OCI-LY1 (cell line): Measurements from ENCODE around the gene STAC.

ENCODE experiments used
- H2AFZ ChIP-seq: fragments of 200-600 bp; sonication (generic), shearing (Covaris generic); 2 replicates; pipeline ENCODE4 v1.6.0; 2014; ENCODE audit warnings: antibody characterized with exemption, mild to moderate bottlenecking, low read length
- H3F3A ChIP-seq: fragments of 200-600 bp; sonication (generic), shearing (Covaris generic); 2 replicates; pipeline ENCODE4 v1.6.0; 2014; ENCODE audit warnings: mild to moderate bottlenecking, antibody characterized with exemption, low read length, moderate library complexity; ENCODE audit not compliant: insufficient read depth
- H3K27ac ChIP-seq: fragments of 200-600 bp; sonication (generic); 2 replicates; pipeline ENCODE4 v1.5.1; 2014; ENCODE audit warnings: low read length, mixed run types, mild to moderate bottlenecking, low read depth; ENCODE audit not compliant: poor library complexity, severe bottlenecking
- H3K27me3 ChIP-seq: fragments of 200-600 bp; sonication (generic); 2 replicates; pipeline ENCODE4 v1.6.0; 2014; ENCODE audit warnings: antibody characterized with exemption, mild to moderate bottlenecking, low read length, moderate library complexity; ENCODE audit not compliant: insufficient read depth
- H3K36me3 ChIP-seq: fragments of 200-600 bp; sonication (generic); 2 replicates; pipeline ENCODE4 v1.6.1; 2014; ENCODE audit warnings: mild to moderate bottlenecking, antibody characterized with exemption, low read length, moderate library complexity, mixed read lengths; ENCODE audit not compliant: insufficient read depth
- H3K4me1 ChIP-seq: fragments of 200-600 bp; sonication (generic); 2 replicates; pipeline ENCODE4 v1.5.1; 2014; ENCODE audit warnings: mild to moderate bottlenecking, low read length, moderate library complexity; ENCODE audit not compliant: insufficient read depth, severe bottlenecking
- H3K4me2 ChIP-seq: fragments of 200-600 bp; sonication (generic), shearing (Covaris generic); 2 replicates; pipeline ENCODE4 v1.6.1; 2014; ENCODE audit warnings: low read length
- H3K4me3 ChIP-seq: fragments of 200-600 bp; sonication (generic); 2 replicates; pipeline ENCODE4 v1.5.1; 2014; ENCODE audit warnings: low read length, low read depth, mild to moderate bottlenecking, mixed read lengths; ENCODE audit not compliant: poor library complexity, severe bottlenecking
- H3K79me2 ChIP-seq: fragments of 200-600 bp; shearing (Covaris generic); 2 replicates; pipeline ENCODE4 v1.6.1; 2016; ENCODE audit warnings: mixed run types, low read length, mixed read lengths; ENCODE audit not compliant: insufficient read depth
- H3K9ac ChIP-seq: fragments of 200-600 bp; sonication (generic), shearing (Covaris generic); 2 replicates; pipeline ENCODE4 v1.6.1; 2014; ENCODE audit warnings: mild to moderate bottlenecking, low read length, mixed read lengths
- H3K9me2 ChIP-seq: fragments of 200-600 bp; sonication (generic), shearing (Covaris generic); 2 replicates; pipeline ENCODE4 v1.6.1; 2014; ENCODE audit warnings: low read depth, mild to moderate bottlenecking, low read length, mixed read lengths
- H3K9me3 ChIP-seq: fragments of 200-600 bp; shearing (Covaris generic); 2 replicates; pipeline ENCODE4 v1.6.1; 2014; ENCODE audit warnings: low read length, mixed read lengths
- H4K20me1 ChIP-seq: fragments of 200-600 bp; sonication (generic), shearing (Covaris generic); 2 replicates; pipeline ENCODE4 v1.6.0; 2016; ENCODE audit warnings: mild to moderate bottlenecking, low read length; ENCODE audit not compliant: insufficient read depth
- CTCF ChIP-seq: fragments of 200-600 bp; sonication (generic), shearing (Covaris generic); IDR thresholded peaks from 2 replicates; pipeline ENCODE4 v1.5.1; 2017; ENCODE audit warnings: mild to moderate bottlenecking, antibody characterized with exemption, low read length, moderate library complexity, mixed read lengths
- EZH2 ChIP-seq: fragments of 200-600 bp; sonication (generic), shearing (Covaris generic); IDR thresholded peaks from 2 replicates; pipeline ENCODE4 v1.8.0; 2017; ENCODE audit warnings: borderline replicate concordance, mixed run types, mild to moderate bottlenecking, antibody characterized with exemption, low read length, moderate library complexity, mixed read lengths

STAC gene

GRCh38 chr3:36455406-36455805 lies 75.1 kb downstream of the STAC start:
- Histone ChIP-seq H3K27ac (no peak overlapping the region), H3K4me3 (no peak overlapping the region), H3K9me2 (no peaks in the 10 kb centered on the region), H4K20me1 (no peaks in the 10 kb centered on the region), H2AFZ (no peak overlapping the region), H3K9me3 (no peaks in the 10 kb centered on the region), H3K4me2 (no peak overlapping the region), H3K27me3 (no peaks in the 10 kb centered on the region), H3K36me3 (no peaks in the 10 kb centered on the region), H3K4me1 (no peaks in the 10 kb centered on the region), H3K79me2 (no peaks in the 10 kb centered on the region), H3F3A (no peaks in the 10 kb centered on the region), H3K9ac (no peak overlapping the region)
- TF ChIP-seq EZH2 = no peak
- TF ChIP-seq CTCF = no peak

- TF ChIP-seq CTCF (no peak), EZH2 (no peak)
- H3K4me2 ChIP-seq = no peak overlapping the region
- H4K20me1 ChIP-seq = no peaks in the 10 kb centered on the region
- H3K9me2 ChIP-seq = no peaks in the 10 kb centered on the region
- H3K27ac ChIP-seq = no peak overlapping the region
- H3F3A ChIP-seq = no peaks in the 10 kb centered on the region
- no peak overlapping the region for H3K4me3 ChIP-seq
- no peaks in the 10 kb centered on the region for H3K79me2 ChIP-seq
- H3K27me3 ChIP-seq = no peaks in the 10 kb centered on the region
- H3K36me3 ChIP-seq = no peaks in the 10 kb centered on the region
- H3K9me3 ChIP-seq = no peaks in the 10 kb centered on the region
- H3K4me1 ChIP-seq = no peaks in the 10 kb centered on the region
- no peak overlapping the region for H3K9ac ChIP-seq
- no peak overlapping the region for H2AFZ ChIP-seq
Observed at GRCh38 chr3:36456784-36457183, 76.5 kb downstream of the STAC start.

GRCh38 chr3:36457667-36458066 lies 77.4 kb downstream of the STAC start:
- no peaks in the 10 kb centered on the region for H3K4me1 ChIP-seq
- no peak overlapping the region for H3K27ac ChIP-seq
- no peaks in the 10 kb centered on the region for H4K20me1 ChIP-seq
- no peaks in the 10 kb centered on the region for H3K79me2 ChIP-seq
- no peak overlapping the region for H3K4me2 ChIP-seq
- no peaks in the 10 kb centered on the region for H3K27me3 ChIP-seq
- TF ChIP-seq EZH2 (no peak), CTCF (no peak)
- H3K9me2 ChIP-seq = no peaks in the 10 kb centered on the region
- H3F3A ChIP-seq = no peaks in the 10 kb centered on the region
- H2AFZ ChIP-seq = no peak overlapping the region
- no peak overlapping the region for H3K9ac ChIP-seq
- H3K4me3 ChIP-seq = no peak overlapping the region
- no peaks in the 10 kb centered on the region for H3K36me3 ChIP-seq
- H3K9me3 ChIP-seq = no peaks in the 10 kb centered on the region
